AG04450 (cell line): ENCODE measurements around the gene ACER2. TPM values are rescaled to one million over a fixed set of nuclear protein-coding genes. Genes with fewer than 3 reads are reported as not detected.

Source experiments
- CTCF ChIA-PET: fragments of 300-600, 350-600 bp; formaldehyde crosslinking; extraction: SDS; loops from one replicate; lab custom pipeline; 2022; ENCODE audit warnings: antibody characterized with exemption, inconsistent platforms; lab: Charles Lee
- POLR2A ChIA-PET: fragments of 350-600 bp; formaldehyde crosslinking; extraction: SDS; loops from one replicate; lab custom pipeline; 2021; ENCODE audit warnings: antibody characterized with exemption, inconsistent platforms; lab: Yijun Ruan, JAX
- DNase-seq: peaks from one replicate; pipeline ENCODE4 v3.0.0-alpha.2; 2011; ENCODE audit warnings: low read depth, low spot score
- H3K27ac ChIP-seq: one replicate; pipeline ENCODE4 v1.5.1; 2012; ENCODE audit warnings: low read depth, low read length, control low read depth
- H3K27me3 ChIP-seq: one replicate; pipeline ENCODE4 v1.6.0; 2012; ENCODE audit warnings: low read length; ENCODE audit not compliant: control insufficient read depth, insufficient read depth
- H3K4me3 ChIP-seq: 2 replicates; pipeline ENCODE4 v1.5.1; 2011; ENCODE audit warnings: mild to moderate bottlenecking, low read depth, low read length, control low read depth
- H3K9me3 ChIP-seq: 2 replicates; pipeline ENCODE4 v1.5.1; 2012; ENCODE audit warnings: low read length; ENCODE audit not compliant: control insufficient read depth, insufficient read depth
- CTCF ChIP-seq: IDR thresholded peaks from 2 replicates; pipeline ENCODE4 v1.5.1; 2011; ENCODE audit warnings: low read depth, low read length, control low read depth, inconsistent platforms
- polyA plus RNA-seq: library from polyadenylated mRNA; depleted of rRNA; stranded (reverse); fragments of >200 nt; gene quantifications from 2 replicates; pipeline ENCODE4 v1.2.3, GENCODE V29; 2011

The ACER2 gene
- polyA plus RNA-seq, 1 experiment = 2.3 TPM

DNA sequence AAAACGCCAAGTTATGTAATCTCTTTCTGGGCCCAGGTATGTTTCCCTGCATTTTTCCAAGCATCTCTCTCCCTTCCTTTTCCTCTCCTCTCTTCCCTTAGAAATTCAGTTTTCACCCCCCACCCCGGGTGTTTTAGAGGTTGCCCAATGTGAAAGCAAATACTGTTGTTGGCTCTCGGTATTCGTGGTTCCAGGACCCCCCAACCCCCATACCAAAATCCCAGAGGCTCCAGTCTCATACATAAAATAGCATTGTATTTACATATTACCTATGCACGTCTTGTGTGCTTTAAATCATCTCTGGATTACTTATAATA, 48.8 kb downstream of the ACER2 start:
- no peak for TF ChIP-seq CTCF
- Histone ChIP-seq H3K9me3 (no peaks in the 10 kb centered on the region), H3K27me3 (no peaks in the 10 kb centered on the region), H3K27ac (no peak overlapping the region), H3K4me3 (peak overlapping the region; percentile 39)
- ChIA-PET POLR2A (interaction anchor here (1.0 kb wide), 2 partner anchors 78 to 408 kb away, joined by 3 to 4 read pairs; partner anchors contain the start of genes RPS6 and RRAGA), CTCF (interaction anchor here (0.7 to 5.1 kb wide), 23 partner anchors 8 to 1647 kb away, joined by 3 to 68 read pairs (median 4); partner anchors contain the start of genes DENND4C and RRAGA)
- DNase-seq = no peak

DNA sequence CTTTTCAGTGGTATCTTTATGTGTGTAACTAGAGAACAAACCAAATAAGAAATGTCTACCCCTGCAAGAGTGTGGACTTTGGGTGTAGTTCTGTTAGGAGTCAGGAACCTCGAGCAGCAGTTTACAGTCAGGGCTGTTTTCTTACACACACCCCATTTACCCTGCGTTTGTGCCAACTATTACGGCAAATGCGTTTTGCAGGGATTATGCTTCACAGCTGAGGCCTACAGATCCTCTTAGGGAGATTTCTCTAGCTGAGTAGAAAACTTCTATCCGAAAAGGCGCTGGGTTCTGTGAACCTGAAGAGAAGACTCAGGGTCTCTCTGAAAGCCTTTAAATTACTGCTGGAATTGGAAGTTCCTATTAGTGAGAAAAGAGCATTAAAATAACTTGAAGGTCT, 51.4 kb downstream of the ACER2 start:
- no peak for DNase-seq

GRCh38 chr9:19461135-19461534, 52.3 kb downstream of the ACER2 start:
- Histone ChIP-seq H3K4me3 (no peak overlapping the region), H3K9me3 (no peaks in the 10 kb centered on the region; the same call in 1 of the 2 replicates), H3K27me3 (peaks cover 4% of the 10 kb centered on the region), H3K27ac (no peak overlapping the region)
- ChIA-PET POLR2A (no interaction called here), CTCF (interaction anchor here (0.7 to 1.0 kb wide), 3 partner anchors 412 to 1042 kb away, joined by 3 read pairs; partner anchors contain the start of gene RRAGA)
- DNase-seq = no peak
- no peak for TF ChIP-seq CTCF

More for the DNA sequence above, 51.4 kb downstream of the ACER2 start:
- no peaks in the 10 kb centered on the region for H3K27me3 ChIP-seq
- no peak for TF ChIP-seq CTCF
- no peak overlapping the region for H3K27ac ChIP-seq
- ChIA-PET CTCF (interaction anchor here (0.6 to 1.9 kb wide), 4 partner anchors 101 to 1649 kb away, joined by 3 to 5 read pairs (median 3); no protein-coding TSS in a partner anchor), POLR2A (no interaction called here)
- H3K9me3 ChIP-seq = no peaks in the 10 kb centered on the region; the same call in 1 of the 2 replicates
- no peak overlapping the region for H3K4me3 ChIP-seq

GRCh38 chr9:19464061-19464763, 55.4 kb downstream of the ACER2 start:
- ChIA-PET CTCF (interaction anchor here (0.5 to 3.2 kb wide), 54 partner anchors 9 to 1653 kb away, joined by 3 to 68 read pairs (median 5); partner anchors contain the start of gene RRAGA), POLR2A (interaction anchor here (1.2 kb wide), 1 partner anchor 415 kb away, joined by 3 read pairs; the partner anchor contains the start of gene RRAGA)
- Histone ChIP-seq H3K27ac (no peak overlapping the region), H3K4me3 (peak overlapping the region; percentile 49), H3K9me3 (no peaks in the 10 kb centered on the region; the same call in 1 of the 2 replicates), H3K27me3 (peaks cover 4% of the 10 kb centered on the region)
- DNase-seq = no peak
- no peak for TF ChIP-seq CTCF
